Measurements from ENCODE around the gene ADD3.

The ADD3 gene

GRCh38 chr10:110073896-110074295 is 66.1 kb downstream of the ADD3 start:
- Histone ChIP-seq H3K4me1 (ENCODE audit: control insufficient read depth, insufficient read depth, low read length, poor library complexity, severe bottlenecking) (peaks cover 32% of the 10 kb centered on the region), H3K9me3 (ENCODE audit: control insufficient read depth, low read length) (no peaks in the 10 kb centered on the region), H3K4me3 (ENCODE audit: extremely low read depth, insufficient read depth, low read length, poor library complexity, severe bottlenecking) (no peak overlapping the region), H3K36me3 (ENCODE audit: control insufficient read depth, insufficient read depth, low read length) (no peaks in the 10 kb centered on the region), H3K27ac (ENCODE audit: low read depth, low read length, severe bottlenecking) (peak overlapping the region; percentile 58)
- WGBS, 2 experiments (ENCODE audit: insufficient coverage in 2 of 2) = 100% methylated on average over 1 of the region's 2 CpGs; no CpG with 5 or more reads in 1 of the 2 experiments

GRCh38 chr10:110074298-110074697 is 66.5 kb downstream of the ADD3 start:
- peaks cover 32% of the 10 kb centered on the region for H3K4me1 ChIP-seq (ENCODE audit: control insufficient read depth, insufficient read depth, low read length, poor library complexity, severe bottlenecking)
- H3K27ac ChIP-seq (ENCODE audit: low read depth, low read length, severe bottlenecking) = peak overlapping the region; percentile 73
- no peaks in the 10 kb centered on the region for H3K9me3 ChIP-seq (ENCODE audit: control insufficient read depth, low read length)
- no peaks in the 10 kb centered on the region for H3K36me3 ChIP-seq (ENCODE audit: control insufficient read depth, insufficient read depth, low read length)
- H3K4me3 ChIP-seq (ENCODE audit: extremely low read depth, insufficient read depth, low read length, poor library complexity, severe bottlenecking) = no peak overlapping the region
- no CpG with 5 or more reads among the region's 3 CpGs for WGBS, 2 experiments (ENCODE audit: insufficient coverage in 2 of 2)

- Histone ChIP-seq H3K36me3 (ENCODE audit: control insufficient read depth, insufficient read depth, low read length) (no peaks in the 10 kb centered on the region), H3K9me3 (ENCODE audit: control insufficient read depth, low read length) (no peaks in the 10 kb centered on the region), H3K4me3 (ENCODE audit: extremely low read depth, insufficient read depth, low read length, poor library complexity, severe bottlenecking) (no peak overlapping the region), H3K4me1 (ENCODE audit: control insufficient read depth, insufficient read depth, low read length, poor library complexity, severe bottlenecking) (peaks cover 32% of the 10 kb centered on the region), H3K27ac (ENCODE audit: low read depth, low read length, severe bottlenecking) (peak overlapping the region; percentile 73)
- WGBS, 2 experiments (ENCODE audit: insufficient coverage in 2 of 2) = no CpG with 5 or more reads among the region's 2 CpGs
Observed at GRCh38 chr10:110074758-110075671, 67.2 kb downstream of the ADD3 start.

GRCh38 chr10:110075686-110076085 is 67.9 kb downstream of the ADD3 start:
- Histone ChIP-seq H3K4me1 (ENCODE audit: control insufficient read depth, insufficient read depth, low read length, poor library complexity, severe bottlenecking) (peaks cover 32% of the 10 kb centered on the region), H3K27ac (ENCODE audit: low read depth, low read length, severe bottlenecking) (peak overlapping the region; percentile 73), H3K4me3 (ENCODE audit: extremely low read depth, insufficient read depth, low read length, poor library complexity, severe bottlenecking) (no peak overlapping the region), H3K36me3 (ENCODE audit: control insufficient read depth, insufficient read depth, low read length) (no peaks in the 10 kb centered on the region), H3K9me3 (ENCODE audit: control insufficient read depth, low read length) (no peaks in the 10 kb centered on the region)

- no peaks in the 10 kb centered on the region for H3K36me3 ChIP-seq (ENCODE audit: control insufficient read depth, insufficient read depth, low read length)
- H3K27ac ChIP-seq (ENCODE audit: low read depth, low read length, severe bottlenecking) = peak overlapping the region; percentile 67
- H3K4me1 ChIP-seq (ENCODE audit: control insufficient read depth, insufficient read depth, low read length, poor library complexity, severe bottlenecking) = peaks cover 41% of the 10 kb centered on the region
- H3K4me3 ChIP-seq (ENCODE audit: extremely low read depth, insufficient read depth, low read length, poor library complexity, severe bottlenecking) = no peak overlapping the region
- H3K9me3 ChIP-seq (ENCODE audit: control insufficient read depth, low read length) = no peaks in the 10 kb centered on the region
Observed at GRCh38 chr10:110076559-110077318, 69.0 kb downstream of the ADD3 start.

- H3K4me1 ChIP-seq (ENCODE audit: control insufficient read depth, insufficient read depth, low read length, poor library complexity, severe bottlenecking) = peaks cover 43% of the 10 kb centered on the region
- WGBS, 2 experiments (ENCODE audit: insufficient coverage in 2 of 2) = 84 to 100% methylated on average over 1 to 3 of the region's 5 CpGs
- H3K36me3 ChIP-seq (ENCODE audit: control insufficient read depth, insufficient read depth, low read length) = no peaks in the 10 kb centered on the region
- no peak overlapping the region for H3K4me3 ChIP-seq (ENCODE audit: extremely low read depth, insufficient read depth, low read length, poor library complexity, severe bottlenecking)
- peak overlapping the region; percentile 67 for H3K27ac ChIP-seq (ENCODE audit: low read depth, low read length, severe bottlenecking)
- H3K9me3 ChIP-seq (ENCODE audit: control insufficient read depth, low read length) = no peaks in the 10 kb centered on the region
Observed at GRCh38 chr10:110077436-110078130, 69.8 kb downstream of the ADD3 start.

- Histone ChIP-seq H3K4me3 (ENCODE audit: extremely low read depth, insufficient read depth, low read length, poor library complexity, severe bottlenecking) (no peak overlapping the region), H3K27ac (ENCODE audit: low read depth, low read length, severe bottlenecking) (no peak overlapping the region), H3K4me1 (ENCODE audit: control insufficient read depth, insufficient read depth, low read length, poor library complexity, severe bottlenecking) (peaks cover 49% of the 10 kb centered on the region), H3K36me3 (ENCODE audit: control insufficient read depth, insufficient read depth, low read length) (no peaks in the 10 kb centered on the region), H3K9me3 (ENCODE audit: control insufficient read depth, low read length) (no peaks in the 10 kb centered on the region)
- no CpG with 5 or more reads among the region's 3 CpGs for WGBS, 2 experiments (ENCODE audit: insufficient coverage in 2 of 2)
Observed at GRCh38 chr10:110078317-110078716, 70.5 kb downstream of the ADD3 start.

- WGBS, 2 experiments (ENCODE audit: insufficient coverage in 2 of 2) = 59 to 75% methylated on average over 2 to 3 of the region's 3 CpGs
- H3K27ac ChIP-seq (ENCODE audit: low read depth, low read length, severe bottlenecking) = peak overlapping the region; percentile 82
- no peak overlapping the region for H3K4me3 ChIP-seq (ENCODE audit: extremely low read depth, insufficient read depth, low read length, poor library complexity, severe bottlenecking)
- H3K9me3 ChIP-seq (ENCODE audit: control insufficient read depth, low read length) = no peaks in the 10 kb centered on the region
- H3K36me3 ChIP-seq (ENCODE audit: control insufficient read depth, insufficient read depth, low read length) = peaks cover 5% of the 10 kb centered on the region
- peaks cover 33% of the 10 kb centered on the region for H3K4me1 ChIP-seq (ENCODE audit: control insufficient read depth, insufficient read depth, low read length, poor library complexity, severe bottlenecking)
Observed at GRCh38 chr10:110081911-110082310, 74.1 kb downstream of the ADD3 start.

- no peak overlapping the region for H3K4me3 ChIP-seq (ENCODE audit: extremely low read depth, insufficient read depth, low read length, poor library complexity, severe bottlenecking)
- peaks cover 5% of the 10 kb centered on the region for H3K36me3 ChIP-seq (ENCODE audit: control insufficient read depth, insufficient read depth, low read length)
- peak overlapping the region; percentile 78 for H3K27ac ChIP-seq (ENCODE audit: low read depth, low read length, severe bottlenecking)
- H3K4me1 ChIP-seq (ENCODE audit: control insufficient read depth, insufficient read depth, low read length, poor library complexity, severe bottlenecking) = peaks cover 25% of the 10 kb centered on the region
- H3K9me3 ChIP-seq (ENCODE audit: control insufficient read depth, low read length) = no peaks in the 10 kb centered on the region
Observed at GRCh38 chr10:110083884-110084283, 76.1 kb downstream of the ADD3 start.

GRCh38 chr10:110087682-110088081 is 79.9 kb downstream of the ADD3 start:
- Histone ChIP-seq H3K9me3 (ENCODE audit: control insufficient read depth, low read length) (no peaks in the 10 kb centered on the region), H3K27ac (ENCODE audit: low read depth, low read length, severe bottlenecking) (no peak overlapping the region), H3K36me3 (ENCODE audit: control insufficient read depth, insufficient read depth, low read length) (peaks cover 9% of the 10 kb centered on the region), H3K4me1 (ENCODE audit: control insufficient read depth, insufficient read depth, low read length, poor library complexity, severe bottlenecking) (peaks cover 14% of the 10 kb centered on the region), H3K4me3 (ENCODE audit: extremely low read depth, insufficient read depth, low read length, poor library complexity, severe bottlenecking) (no peak overlapping the region)
- WGBS, 2 experiments (ENCODE audit: insufficient coverage in 2 of 2) = 83 to 100% methylated on average over 2 of the region's 4 CpGs

Data from mesodermal cell (in vitro differentiated cells).